ENCODE measurements around the gene DNAJB14. TPM values are rescaled to one million over a fixed set of nuclear protein-coding genes. Genes with fewer than 3 reads are reported as not detected.
"Not testable (repeated sequence)": the region's sequence is repeated elsewhere in the genome, so short reads cannot be mapped to it uniquely, and the experiment has no call there.

DNAJB14 gene
- polyA plus RNA-seq, 1 donor = 30.8 TPM

DNA sequence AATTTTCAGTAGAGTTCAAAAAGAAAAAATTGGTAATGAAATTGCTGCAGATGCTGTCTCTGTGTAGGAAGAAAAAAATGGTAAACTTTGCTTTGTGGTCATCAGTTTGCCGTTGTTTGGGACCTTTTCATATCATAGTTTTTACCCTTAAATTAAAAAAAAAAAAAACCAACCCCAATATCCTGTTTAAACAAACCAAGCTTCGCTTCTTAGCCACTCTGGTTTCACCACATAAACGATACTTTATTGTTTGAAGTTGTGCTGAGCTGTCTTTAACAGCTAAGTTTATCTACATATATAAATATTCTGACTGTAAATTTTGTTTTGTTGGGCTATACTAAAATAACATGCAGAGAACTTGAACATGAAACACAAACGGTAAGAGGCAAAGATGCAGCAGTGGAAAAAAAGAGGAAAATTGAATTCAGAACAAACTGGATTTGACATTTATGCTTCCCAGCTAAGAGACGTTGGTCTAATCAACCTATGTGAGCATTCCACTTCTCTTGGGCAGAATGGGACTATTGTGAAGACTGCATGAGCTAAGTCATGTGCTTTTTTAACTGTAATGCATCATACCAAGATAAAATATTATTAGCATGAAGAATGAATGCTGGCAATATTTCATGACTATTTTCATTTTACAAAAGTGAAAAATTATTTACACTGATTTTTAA, 19.4 kb upstream of the DNAJB14 start:
- H3K4me1 ChIP-seq (ENCODE audit: control insufficient read depth, insufficient read depth, low read length) = no peaks in the 10 kb centered on the region
- no peak overlapping the region for H3K27ac ChIP-seq (ENCODE audit: low read length)
- H3K27me3 ChIP-seq (ENCODE audit: control insufficient read depth, insufficient read depth, low read length) = no peaks in the 10 kb centered on the region
- no peak for DNase-seq
- H3K9me3 ChIP-seq (ENCODE audit: control insufficient read depth, low read depth, low read length) = no peaks in the 10 kb centered on the region
- H3K36me3 ChIP-seq (ENCODE audit: control insufficient read depth, insufficient read depth, low read length) = no peaks in the 10 kb centered on the region
- WGBS (ENCODE audit: insufficient coverage, low lambda C conversion rate) = 77% methylated on average over 2 of the region's 5 CpGs
- no peak overlapping the region for H3K4me3 ChIP-seq (ENCODE audit: low read length)

- Histone ChIP-seq H3K27ac (ENCODE audit: low read length) (no peak overlapping the region), H3K4me3 (ENCODE audit: low read length) (no peak overlapping the region), H3K4me1 (ENCODE audit: control insufficient read depth, insufficient read depth, low read length) (no peaks in the 10 kb centered on the region), H3K27me3 (ENCODE audit: control insufficient read depth, insufficient read depth, low read length) (no peaks in the 10 kb centered on the region), H3K36me3 (ENCODE audit: control insufficient read depth, insufficient read depth, low read length) (no peaks in the 10 kb centered on the region), H3K9me3 (ENCODE audit: control insufficient read depth, low read depth, low read length) (no peaks in the 10 kb centered on the region)
- no peak for DNase-seq
These were observed 18.8 kb upstream of the DNAJB14 start for GRCh38 chr4:99965173-99965572.

- no peak overlapping the region for H3K4me3 ChIP-seq (ENCODE audit: low read length)
- H3K36me3 ChIP-seq (ENCODE audit: control insufficient read depth, insufficient read depth, low read length) = no peaks in the 10 kb centered on the region
- H3K9me3 ChIP-seq (ENCODE audit: control insufficient read depth, low read depth, low read length) = no peaks in the 10 kb centered on the region
- no CpG with 5 or more reads among the region's 1 CpG for WGBS (ENCODE audit: insufficient coverage, low lambda C conversion rate)
- no peak overlapping the region for H3K27ac ChIP-seq (ENCODE audit: low read length)
- no peaks in the 10 kb centered on the region for H3K27me3 ChIP-seq (ENCODE audit: control insufficient read depth, insufficient read depth, low read length)
- no peak for DNase-seq
- H3K4me1 ChIP-seq (ENCODE audit: control insufficient read depth, insufficient read depth, low read length) = no peaks in the 10 kb centered on the region
These were observed 15.3 kb upstream of the DNAJB14 start for GRCh38 chr4:99961711-99962110.

DNA sequence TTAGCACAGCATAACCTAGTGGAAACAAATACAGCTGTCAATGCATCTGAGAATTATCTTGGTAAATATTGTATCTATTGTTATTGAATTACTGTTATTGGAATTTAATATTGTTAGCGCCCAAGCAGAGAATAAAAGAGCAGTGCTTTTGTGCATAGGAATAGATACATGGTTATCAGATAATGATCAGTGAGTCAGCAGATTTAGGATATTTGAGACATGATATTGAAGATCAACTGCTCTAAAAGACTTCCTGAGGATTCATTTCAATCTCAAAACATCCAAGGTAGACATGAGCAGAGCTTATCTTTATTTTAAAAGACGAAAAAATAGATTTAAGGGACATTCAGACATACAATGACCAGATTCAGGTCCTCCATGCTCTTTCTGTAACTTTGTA, 14.2 kb upstream of the DNAJB14 start:
- no peak overlapping the region for H3K27ac ChIP-seq (ENCODE audit: low read length)
- DNase-seq = no peak
- H3K27me3 ChIP-seq (ENCODE audit: control insufficient read depth, insufficient read depth, low read length) = no peaks in the 10 kb centered on the region
- no peaks in the 10 kb centered on the region for H3K36me3 ChIP-seq (ENCODE audit: control insufficient read depth, insufficient read depth, low read length)
- no peaks in the 10 kb centered on the region for H3K9me3 ChIP-seq (ENCODE audit: control insufficient read depth, low read depth, low read length)
- no peaks in the 10 kb centered on the region for H3K4me1 ChIP-seq (ENCODE audit: control insufficient read depth, insufficient read depth, low read length)
- 100% methylated on average over 1 of the region's 2 CpGs for WGBS (ENCODE audit: insufficient coverage, low lambda C conversion rate)
- H3K4me3 ChIP-seq (ENCODE audit: low read length) = no peak overlapping the region

DNA sequence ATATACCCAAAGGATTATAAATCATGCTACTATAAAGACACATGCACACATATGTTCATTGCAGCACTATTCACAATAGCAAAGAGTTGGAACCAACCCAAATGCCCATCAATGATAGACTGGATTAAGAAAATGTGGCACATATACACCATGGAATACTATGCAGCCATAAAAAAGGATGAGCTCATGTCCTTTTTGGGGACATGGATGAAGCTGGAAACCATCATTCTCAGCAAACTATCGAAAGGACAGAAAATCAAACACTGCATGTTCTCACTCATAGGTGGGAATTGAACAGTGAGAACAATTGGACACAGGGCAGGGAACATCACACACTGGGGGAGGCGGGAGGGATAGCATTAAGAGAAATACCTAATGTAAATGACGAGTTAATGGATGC, 11.8 kb upstream of the DNAJB14 start:
- not testable (repeated sequence) for H3K36me3 ChIP-seq (ENCODE audit: control insufficient read depth, insufficient read depth, low read length); H3K27me3 ChIP-seq (ENCODE audit: control insufficient read depth, insufficient read depth, low read length); H3K4me1 ChIP-seq (ENCODE audit: control insufficient read depth, insufficient read depth, low read length); H3K27ac ChIP-seq (ENCODE audit: low read length); H3K9me3 ChIP-seq (ENCODE audit: control insufficient read depth, low read depth, low read length); DNase-seq; H3K4me3 ChIP-seq (ENCODE audit: low read length)
- 100% methylated on average over 1 of the region's 3 CpGs for WGBS (ENCODE audit: insufficient coverage, low lambda C conversion rate)

DNA sequence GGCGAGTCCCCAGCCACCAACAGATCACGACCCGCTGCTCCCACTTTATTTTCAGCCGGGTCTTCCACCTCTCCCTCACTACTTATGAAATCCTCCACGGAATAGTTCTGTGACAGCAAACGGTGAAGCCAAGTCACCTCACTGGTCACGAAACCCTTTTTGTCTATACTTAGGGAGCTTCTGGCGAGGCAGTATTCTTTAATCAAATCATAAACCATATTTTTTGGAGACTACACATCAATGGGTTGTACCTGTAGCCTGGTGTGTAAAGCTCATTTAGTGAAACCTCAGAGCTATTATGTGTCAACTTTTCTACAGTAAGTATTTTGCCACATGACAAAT, 4.5 kb upstream of the DNAJB14 start:
- WGBS (ENCODE audit: insufficient coverage, low lambda C conversion rate) = no CpG with 5 or more reads among the region's 8 CpGs
- H3K9me3 ChIP-seq (ENCODE audit: control insufficient read depth, low read depth, low read length) = no peaks in the 10 kb centered on the region
- H3K27me3 ChIP-seq (ENCODE audit: control insufficient read depth, insufficient read depth, low read length) = no peaks in the 10 kb centered on the region
- peak overlapping the region; percentile 96 for H3K4me3 ChIP-seq (ENCODE audit: low read length)
- peaks cover 3% of the 10 kb centered on the region for H3K36me3 ChIP-seq (ENCODE audit: control insufficient read depth, insufficient read depth, low read length)
- H3K4me1 ChIP-seq (ENCODE audit: control insufficient read depth, insufficient read depth, low read length) = peaks cover 9% of the 10 kb centered on the region
- H3K27ac ChIP-seq (ENCODE audit: low read length) = peak overlapping the region; percentile 93
- no peak for DNase-seq

GRCh38 chr4:99949999-99950912, 3.8 kb upstream of the DNAJB14 start, which contains the start of gene H2AZ1:
H2AZ1 (minus strand) TSS chr4:99950275; CDS start chr4:99950170, 105 bp downstream.
- Histone ChIP-seq H3K27ac (ENCODE audit: low read length) (peak within 1 kb of the TSS; percentile 96), H3K9me3 (ENCODE audit: control insufficient read depth, low read depth, low read length) (no peaks in the 10 kb centered on the region), H3K4me1 (ENCODE audit: control insufficient read depth, insufficient read depth, low read length) (peaks cover 9% of the 10 kb centered on the region), H3K36me3 (ENCODE audit: control insufficient read depth, insufficient read depth, low read length) (peaks cover 3% of the 10 kb centered on the region), H3K4me3 (ENCODE audit: low read length) (peak within 1 kb of the TSS; percentile 96), H3K27me3 (ENCODE audit: control insufficient read depth, insufficient read depth, low read length) (no peaks in the 10 kb centered on the region)
- WGBS (ENCODE audit: insufficient coverage, low lambda C conversion rate) = no CpG with 5 or more reads among the region's 76 CpGs
- DNase-seq = peak; percentile 98 to 99

- Histone ChIP-seq H3K9me3 (ENCODE audit: control insufficient read depth, low read depth, low read length) (no peaks in the 10 kb centered on the region), H3K27ac (ENCODE audit: low read length) (peak overlapping the region; percentile 96), H3K4me3 (ENCODE audit: low read length) (peak overlapping the region; percentile 96), H3K36me3 (ENCODE audit: control insufficient read depth, insufficient read depth, low read length) (peaks cover 3% of the 10 kb centered on the region), H3K4me1 (ENCODE audit: control insufficient read depth, insufficient read depth, low read length) (peaks cover 14% of the 10 kb centered on the region), H3K27me3 (ENCODE audit: control insufficient read depth, insufficient read depth, low read length) (no peaks in the 10 kb centered on the region)
- DNase-seq = peak; percentile 89 to 92
- no CpG with 5 or more reads among the region's 98 CpGs for WGBS (ENCODE audit: insufficient coverage, low lambda C conversion rate)
These were observed 2.9 kb upstream of the DNAJB14 start for GRCh38 chr4:99949034-99949998.

GRCh38 chr4:99947608-99948007, 1.2 kb upstream of the DNAJB14 start:
- H3K36me3 ChIP-seq (ENCODE audit: control insufficient read depth, insufficient read depth, low read length) = peaks cover 3% of the 10 kb centered on the region
- no peaks in the 10 kb centered on the region for H3K9me3 ChIP-seq (ENCODE audit: control insufficient read depth, low read depth, low read length)
- no peak for DNase-seq
- H3K27ac ChIP-seq (ENCODE audit: low read length) = peak overlapping the region; percentile 99
- 45% methylated on average over 2 of the region's 4 CpGs for WGBS (ENCODE audit: insufficient coverage, low lambda C conversion rate)
- peaks cover 14% of the 10 kb centered on the region for H3K4me1 ChIP-seq (ENCODE audit: control insufficient read depth, insufficient read depth, low read length)
- H3K4me3 ChIP-seq (ENCODE audit: low read length) = no peak overlapping the region
- H3K27me3 ChIP-seq (ENCODE audit: control insufficient read depth, insufficient read depth, low read length) = no peaks in the 10 kb centered on the region

- Histone ChIP-seq H3K27ac (ENCODE audit: low read length) (peak overlapping the region; percentile 99), H3K4me1 (ENCODE audit: control insufficient read depth, insufficient read depth, low read length) (peaks cover 14% of the 10 kb centered on the region), H3K27me3 (ENCODE audit: control insufficient read depth, insufficient read depth, low read length) (no peaks in the 10 kb centered on the region), H3K36me3 (ENCODE audit: control insufficient read depth, insufficient read depth, low read length) (peaks cover 3% of the 10 kb centered on the region), H3K4me3 (ENCODE audit: low read length) (peak overlapping the region; percentile 83), H3K9me3 (ENCODE audit: control insufficient read depth, low read depth, low read length) (no peaks in the 10 kb centered on the region)
- DNase-seq = no peak
- 10% methylated on average over 2 of the region's 8 CpGs for WGBS (ENCODE audit: insufficient coverage, low lambda C conversion rate)
These were observed 766 bp upstream of the DNAJB14 start for GRCh38 chr4:99947190-99947578.

Measured in large intestine (tissue), 3 donors.